ENCODE data around the gene OXT.
"Not testable (repeated sequence)": the region's sequence is repeated elsewhere in the genome, so short reads cannot be mapped to it uniquely, and the experiment has no call there.

The OXT gene

DNA sequence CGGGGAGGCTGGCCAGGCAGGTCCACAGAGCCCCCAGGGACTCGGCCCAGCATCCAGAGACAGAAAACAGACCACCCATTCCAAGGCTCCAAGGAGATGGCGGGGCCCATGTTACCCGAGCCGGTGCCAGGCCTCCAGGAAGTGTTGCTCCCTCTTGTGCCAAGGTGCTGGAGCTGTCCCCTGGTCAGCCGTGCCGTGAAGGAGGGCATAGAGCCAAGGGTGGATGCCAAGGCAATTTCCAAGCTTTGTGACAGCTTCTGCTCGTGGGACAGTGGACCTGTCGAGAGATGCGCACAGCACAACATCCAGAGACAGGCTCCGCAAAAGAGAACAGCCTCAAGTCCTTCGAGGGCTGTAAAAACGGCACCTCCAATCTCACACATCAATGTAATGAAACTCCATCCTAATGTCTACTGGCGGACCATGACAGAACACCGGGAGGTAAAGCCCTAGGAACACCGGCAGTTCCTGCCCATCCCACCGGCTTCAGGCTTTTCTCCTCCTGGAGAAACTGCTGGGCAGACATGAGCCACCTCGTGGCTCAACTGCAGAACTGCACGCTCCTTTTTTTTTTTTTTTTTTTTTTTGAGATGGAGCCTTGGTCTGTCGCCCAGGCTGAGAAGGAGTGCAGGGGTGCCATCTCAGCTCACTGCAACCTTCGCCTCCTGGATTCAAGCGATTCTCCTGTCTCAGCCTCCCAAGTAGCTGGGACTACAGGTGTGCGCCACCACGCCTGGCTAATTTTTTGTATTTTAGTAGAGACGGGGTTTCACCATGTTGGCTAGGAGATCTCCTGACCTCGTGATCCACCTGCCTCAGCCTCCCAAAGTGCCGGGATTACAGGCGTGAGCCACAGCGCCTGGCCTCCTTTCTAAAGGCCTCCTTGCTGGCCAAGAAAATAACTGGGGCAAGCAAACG is 44.0 kb downstream of the OXT start:
- peak; percentile 46 to 80 (median 78) for DNase-seq

DNA sequence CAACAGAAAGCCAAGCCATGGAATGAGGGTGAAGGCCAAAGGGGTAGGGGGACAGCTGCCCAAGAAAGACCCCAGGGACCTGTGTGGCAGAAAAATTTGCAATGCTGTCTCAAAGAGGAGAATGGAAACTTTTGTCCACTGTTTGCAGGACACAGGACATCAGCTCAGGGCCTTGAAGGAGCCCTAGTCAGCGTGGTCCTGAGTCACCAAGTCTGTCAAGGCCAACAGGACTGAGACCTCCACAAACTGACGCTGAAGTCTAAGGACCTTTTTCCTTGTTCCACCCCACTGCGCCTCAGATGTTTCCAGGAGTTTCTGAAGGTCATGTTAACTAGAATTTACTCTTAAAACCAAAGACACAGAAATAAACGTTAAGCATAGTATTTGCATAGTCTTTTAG is 44.9 kb downstream of the OXT start:
- DNase-seq, result no peak

DNA sequence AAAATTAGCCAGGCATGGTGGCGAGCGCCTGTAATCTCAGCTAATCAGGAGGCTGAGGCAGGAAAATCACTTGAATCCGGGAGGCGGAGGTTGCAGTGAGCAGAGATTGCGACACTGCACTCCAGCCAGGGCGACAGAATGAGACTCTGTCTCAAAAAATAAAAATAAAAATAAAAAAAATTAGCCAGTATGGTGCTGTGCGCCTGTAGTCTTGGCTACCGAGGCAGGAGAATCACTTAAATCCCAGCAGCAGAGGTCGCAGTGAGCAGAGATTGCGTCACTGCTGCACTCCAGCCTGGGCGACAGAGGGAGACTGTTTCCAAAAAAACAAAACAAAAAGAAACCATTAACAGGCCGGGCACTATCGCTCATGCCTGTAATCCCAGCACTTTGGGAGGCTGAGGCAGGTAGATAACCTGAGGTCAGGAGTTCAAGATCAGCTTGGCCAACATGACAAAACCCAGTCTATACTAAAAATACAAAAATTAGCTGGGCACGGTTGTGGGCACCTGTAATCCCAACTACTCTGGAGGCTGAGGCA is 46.5 kb downstream of the OXT start:
- DNase-seq, result not testable (repeated sequence)

DNA sequence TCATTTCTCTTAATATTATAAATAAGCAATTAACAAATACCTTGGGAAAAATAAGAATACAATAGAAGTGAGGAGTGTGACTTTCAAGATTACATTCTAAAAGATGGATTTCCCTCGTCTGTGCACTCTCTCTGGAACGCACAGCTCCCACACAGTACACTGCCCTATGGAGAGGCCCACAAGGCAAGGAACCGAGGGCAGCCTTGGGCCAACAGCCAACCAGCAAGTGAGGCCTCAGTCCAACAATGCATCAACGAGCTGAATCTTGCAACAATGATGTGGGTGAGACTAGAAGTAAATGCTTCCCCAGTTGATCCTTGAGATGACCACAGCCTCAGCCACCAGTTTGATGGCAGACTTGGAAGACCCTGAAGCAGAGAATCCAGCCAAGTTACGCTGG is 47.6 kb downstream of the OXT start:
- no peak for DNase-seq

DNA sequence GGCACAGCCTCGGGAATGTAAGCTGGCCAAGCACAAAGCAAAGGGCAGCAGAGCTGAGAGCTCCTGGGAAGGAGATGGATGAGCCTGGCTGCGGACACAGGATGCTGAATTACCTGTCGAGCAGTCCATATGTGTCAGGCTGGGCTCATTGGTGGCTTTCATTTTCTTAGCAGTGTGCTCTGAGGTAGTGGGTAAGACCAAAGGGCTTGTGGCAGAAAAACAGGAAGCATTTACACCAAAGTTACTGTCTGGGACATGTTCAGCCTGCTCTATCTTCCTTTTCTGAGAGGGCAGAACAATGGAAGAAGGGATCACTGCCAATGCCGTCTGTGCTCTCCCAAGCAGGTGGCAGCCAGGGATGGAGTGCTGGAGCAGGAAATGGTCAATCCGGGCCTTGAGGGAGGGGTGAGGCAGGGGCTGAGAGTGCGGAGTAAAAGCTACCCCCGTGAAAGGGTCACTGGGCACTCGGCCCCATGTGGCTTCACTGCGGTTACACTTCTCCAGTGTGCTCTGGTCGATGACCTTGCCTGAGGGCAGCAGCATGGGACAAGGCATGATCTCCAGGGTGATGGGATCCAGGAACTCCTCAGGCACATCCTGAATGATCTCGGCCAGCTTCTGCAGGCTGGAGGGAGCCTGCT is 50.0 kb downstream of the OXT start:
- no peak for DNase-seq
